GM12864 (cell line): ENCODE results near the gene KCNA5.

Source experiments
- DNase-seq: peaks from one replicate; pipeline ENCODE4 v3.0.0-alpha.2; 2011; ENCODE audit warnings: low read depth
- H3K4me3 ChIP-seq: 2 replicates; pipeline ENCODE4 v1.5.1; 2011; ENCODE audit warnings: mild to moderate bottlenecking, low read depth, low read length, control low read depth
- CTCF ChIP-seq: IDR thresholded peaks from 2 replicates; pipeline ENCODE4 v1.5.1; 2011; ENCODE audit warnings: low read depth, mild to moderate bottlenecking, moderate library complexity, low read length, control low read depth, inconsistent platforms; ENCODE audit errors: missing control alignments

KCNA5 gene

GRCh38 chr12:5044420-5045295 lies 979 bp downstream of the KCNA5 start:
- DNase-seq: no peak
- H3K4me3 ChIP-seq: no peak overlapping the region
- no peak for TF ChIP-seq CTCF

DNA sequence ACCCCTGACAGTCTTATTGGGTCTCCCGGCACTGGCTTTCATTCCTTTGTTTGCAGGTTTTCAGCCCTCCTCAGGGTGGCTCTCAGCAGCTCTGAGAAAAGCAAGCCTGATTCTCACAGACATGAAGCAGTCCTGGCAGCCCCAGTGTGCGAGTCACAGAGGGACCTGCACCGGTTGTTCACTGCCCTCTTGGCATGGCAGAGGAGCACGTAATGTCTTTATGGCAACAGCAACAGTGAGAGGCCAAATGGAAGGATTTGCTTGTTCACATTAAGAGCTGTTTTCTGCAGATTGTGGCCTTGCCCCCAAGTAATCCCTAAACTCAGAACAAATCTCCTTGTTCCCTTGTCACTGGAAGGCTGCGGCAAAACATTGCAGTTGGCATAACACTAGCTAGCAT lies 3.4 kb downstream of the KCNA5 start:
- no peak for TF ChIP-seq CTCF
- no peak overlapping the region for H3K4me3 ChIP-seq
- no peak for DNase-seq

DNA sequence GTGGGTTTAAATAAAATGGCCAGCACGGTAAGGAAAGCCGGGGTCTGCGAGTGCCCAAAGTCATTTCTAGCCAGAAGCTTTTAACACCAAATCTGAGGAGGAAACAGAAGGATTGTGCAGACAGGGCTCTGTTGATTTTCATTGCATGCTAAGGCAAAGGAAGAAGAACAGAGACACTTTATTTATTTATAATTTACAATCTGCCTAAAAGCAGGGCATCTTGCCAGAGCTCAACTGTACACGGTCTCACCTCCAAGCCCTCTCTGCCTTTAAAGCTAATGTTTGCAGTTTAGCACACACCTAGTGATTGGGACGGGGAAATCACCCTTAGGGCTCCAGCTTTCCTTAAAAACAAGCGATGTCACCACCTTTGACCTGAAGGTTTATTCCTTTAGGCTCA lies 4.0 kb downstream of the KCNA5 start:
- no peak for TF ChIP-seq CTCF
- DNase-seq: no peak
- no peak overlapping the region for H3K4me3 ChIP-seq

GRCh38 chr12:5050542-5050941 lies 6.9 kb downstream of the KCNA5 start:
- no peak for DNase-seq
- H3K4me3 ChIP-seq: no peak overlapping the region
- no peak for TF ChIP-seq CTCF

DNA sequence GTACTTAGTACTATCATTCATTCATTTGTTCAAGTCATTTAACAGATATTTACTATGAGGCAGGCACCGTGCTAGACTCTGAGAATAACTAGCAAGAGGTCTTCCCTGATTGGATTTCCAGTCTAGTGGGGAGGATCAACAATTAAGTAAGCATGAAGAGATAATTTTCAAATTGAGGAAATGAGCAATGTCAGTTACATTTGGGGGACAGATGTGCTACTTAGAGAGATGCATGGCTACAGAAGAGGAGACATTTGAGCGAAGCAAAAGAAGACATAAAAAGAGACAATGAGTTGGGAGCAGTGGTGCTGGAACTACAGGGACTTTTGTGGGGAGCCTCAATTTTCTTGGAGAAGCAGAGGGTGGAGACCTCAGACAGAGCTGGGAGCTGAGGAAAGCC lies 7.7 kb downstream of the KCNA5 start:
- H3K4me3 ChIP-seq: no peak overlapping the region; the same call in 1 of the 2 replicates
- no peak for TF ChIP-seq CTCF
- no peak for DNase-seq

GRCh38 chr12:5051913-5052312 lies 8.2 kb downstream of the KCNA5 start:
- no peak for DNase-seq
- H3K4me3 ChIP-seq: no peak overlapping the region; the same call in 1 of the 2 replicates
- no peak for TF ChIP-seq CTCF

DNA sequence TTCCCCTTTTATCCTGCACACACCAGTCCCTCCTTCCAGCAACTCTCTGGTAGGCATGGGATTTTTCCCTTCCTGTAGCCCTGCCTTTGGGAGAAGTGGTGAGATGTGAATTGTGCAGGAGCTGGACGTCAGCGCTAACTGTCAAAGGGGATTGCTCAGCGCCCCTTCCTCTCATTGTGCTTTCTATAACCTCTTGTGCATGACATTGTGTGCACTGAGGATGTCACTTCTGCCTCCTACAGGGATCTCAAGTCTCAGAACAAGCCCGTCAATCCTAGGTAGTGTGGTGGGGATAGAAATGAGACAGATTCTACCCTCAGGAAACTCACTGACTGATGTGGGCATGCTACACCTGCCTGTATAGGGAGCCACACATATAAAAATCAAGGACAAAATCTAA lies 8.7 kb downstream of the KCNA5 start:
- no peak overlapping the region for H3K4me3 ChIP-seq
- DNase-seq: no peak
- no peak for TF ChIP-seq CTCF
